ENCODE measurements around the gene ZNF764.

The ZNF764 gene

GRCh38 chr16:30515275-30515674 is 42.9 kb downstream of the ZNF764 start:
- Histone ChIP-seq H3K4me1 (ENCODE audit: control insufficient read depth, insufficient read depth, low read length) (no peaks in the 10 kb centered on the region), H3K27me3 (ENCODE audit: control insufficient read depth, insufficient read depth, low read length) (no peaks in the 10 kb centered on the region), H3K9ac (ENCODE audit: low read length) (no peak overlapping the region), H3K4me3 (ENCODE audit: low read length) (no peak overlapping the region), H3K27ac (ENCODE audit: low read depth, low read length) (no peak overlapping the region), H3K36me3 (ENCODE audit: control insufficient read depth, insufficient read depth, low read length) (peaks cover under 1% of the 10 kb centered on the region)

- Histone ChIP-seq H3K9ac (ENCODE audit: low read length) (no peak overlapping the region), H3K27me3 (ENCODE audit: control insufficient read depth, insufficient read depth, low read length) (no peaks in the 10 kb centered on the region), H3K27ac (ENCODE audit: low read depth, low read length) (no peak overlapping the region), H3K4me1 (ENCODE audit: control insufficient read depth, insufficient read depth, low read length) (no peaks in the 10 kb centered on the region), H3K36me3 (ENCODE audit: control insufficient read depth, insufficient read depth, low read length) (no peaks in the 10 kb centered on the region), H3K4me3 (ENCODE audit: low read length) (no peak overlapping the region)
Observed at GRCh38 chr16:30511509-30511908, 46.7 kb downstream of the ZNF764 start.

- Histone ChIP-seq H3K4me3 (ENCODE audit: low read length) (no peak overlapping the region), H3K36me3 (ENCODE audit: control insufficient read depth, insufficient read depth, low read length) (no peaks in the 10 kb centered on the region)
Observed at GRCh38 chr16:30510376-30510938, 47.7 kb downstream of the ZNF764 start.

GRCh38 chr16:30509081-30509765 is 49.0 kb downstream of the ZNF764 start:
- H3K9ac ChIP-seq (ENCODE audit: low read length) = no peak overlapping the region
- H3K27ac ChIP-seq (ENCODE audit: low read depth, low read length) = no peak overlapping the region
- H3K4me3 ChIP-seq (ENCODE audit: low read length) = no peak overlapping the region
- H3K27me3 ChIP-seq (ENCODE audit: control insufficient read depth, insufficient read depth, low read length) = no peaks in the 10 kb centered on the region
- no peaks in the 10 kb centered on the region for H3K36me3 ChIP-seq (ENCODE audit: control insufficient read depth, insufficient read depth, low read length)
- no peaks in the 10 kb centered on the region for H3K4me1 ChIP-seq (ENCODE audit: control insufficient read depth, insufficient read depth, low read length)

More at GRCh38 chr16:30510376-30510938, 47.7 kb downstream of the ZNF764 start:
- H3K9ac ChIP-seq (ENCODE audit: low read length) = no peak overlapping the region
- H3K4me1 ChIP-seq (ENCODE audit: control insufficient read depth, insufficient read depth, low read length) = no peaks in the 10 kb centered on the region
- H3K27me3 ChIP-seq (ENCODE audit: control insufficient read depth, insufficient read depth, low read length) = no peaks in the 10 kb centered on the region
- H3K27ac ChIP-seq (ENCODE audit: low read depth, low read length) = no peak overlapping the region

Data from rectal smooth muscle tissue (tissue), 1 donor.